Measurements from ENCODE around the gene HELZ.
A peak's percentile ranks its signal among the peaks of the same experiment; 100 is the strongest.
"Not testable (repeated sequence)": the region's sequence is repeated elsewhere in the genome, so short reads cannot be mapped to it uniquely, and the experiment has no call there.

HELZ gene

GRCh38 chr17:67110619-67111018 lies 134.4 kb downstream of the HELZ start:
- DNase-seq (ENCODE audit: low read depth) = no peak
- H3K4me3 ChIP-seq (ENCODE audit: low read length) = no peak overlapping the region
- TF ChIP-seq CTCF (conservative IDR thresholded peaks at IDR 0.05; ENCODE audit: low read depth, low read length) = no peak

- TF ChIP-seq CTCF (conservative IDR thresholded peaks at IDR 0.05; ENCODE audit: low read depth, low read length) = no peak
- no peak for DNase-seq (ENCODE audit: low read depth)
- H3K4me3 ChIP-seq (ENCODE audit: low read length) = no peak overlapping the region
Measured at GRCh38 chr17:67109111-67109510, 135.9 kb downstream of the HELZ start.

- DNase-seq (ENCODE audit: low read depth) = peak; percentile 59
- H3K4me3 ChIP-seq (ENCODE audit: low read length) = no peak overlapping the region
- TF ChIP-seq CTCF (conservative IDR thresholded peaks at IDR 0.05; ENCODE audit: low read depth, low read length) = no peak
Measured at GRCh38 chr17:67107811-67108775, 136.9 kb downstream of the HELZ start.

- TF ChIP-seq CTCF (conservative IDR thresholded peaks at IDR 0.05; ENCODE audit: low read depth, low read length) = no peak
- no peak overlapping the region for H3K4me3 ChIP-seq (ENCODE audit: low read length)
- no peak for DNase-seq (ENCODE audit: low read depth)
Measured at GRCh38 chr17:67107171-67107570, 137.8 kb downstream of the HELZ start.

- peak; percentile 36 for DNase-seq (ENCODE audit: low read depth)
Measured at GRCh38 chr17:67105213-67105612, 139.8 kb downstream of the HELZ start.

GRCh38 chr17:67104641-67105040 lies 140.4 kb downstream of the HELZ start:
- not testable (repeated sequence) for H3K4me3 ChIP-seq (ENCODE audit: low read length); DNase-seq (ENCODE audit: low read depth)

More at GRCh38 chr17:67105213-67105612, 139.8 kb downstream of the HELZ start:
- TF ChIP-seq CTCF (conservative IDR thresholded peaks at IDR 0.05; ENCODE audit: low read depth, low read length) = no peak
- H3K4me3 ChIP-seq (ENCODE audit: low read length) = no peak overlapping the region

GRCh38 chr17:67098006-67098405 lies 147.0 kb downstream of the HELZ start:
- DNase-seq (ENCODE audit: low read depth) = no peak

More at GRCh38 chr17:67098006-67098405, 147.0 kb downstream of the HELZ start:
- H3K4me3 ChIP-seq (ENCODE audit: low read length) = no peak overlapping the region
- no peak for TF ChIP-seq CTCF (conservative IDR thresholded peaks at IDR 0.05; ENCODE audit: low read depth, low read length)
